ENCODE data around the gene SCAMP5.

DNA sequence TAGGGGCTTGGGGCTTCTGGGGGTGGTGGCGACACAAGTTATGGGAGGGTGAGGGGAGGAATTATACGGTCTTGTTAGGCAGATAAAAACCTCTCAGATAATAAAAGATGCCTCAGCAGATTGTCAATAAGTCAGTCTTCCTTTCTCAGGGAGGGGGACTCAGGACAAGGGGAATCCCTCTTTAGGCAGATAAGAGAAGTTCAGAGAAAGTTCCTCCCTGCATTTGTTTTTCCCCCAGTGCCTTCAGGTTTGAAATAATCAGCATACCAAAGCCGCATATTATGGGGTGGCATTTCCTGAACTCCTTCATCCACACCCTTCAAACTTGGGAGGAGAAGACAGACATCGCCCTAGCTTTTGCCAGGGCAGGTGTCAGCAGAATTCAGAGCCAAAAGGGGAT is 36.5 kb downstream of the SCAMP5 start:
- TF ChIP-seq, protein P1, sequence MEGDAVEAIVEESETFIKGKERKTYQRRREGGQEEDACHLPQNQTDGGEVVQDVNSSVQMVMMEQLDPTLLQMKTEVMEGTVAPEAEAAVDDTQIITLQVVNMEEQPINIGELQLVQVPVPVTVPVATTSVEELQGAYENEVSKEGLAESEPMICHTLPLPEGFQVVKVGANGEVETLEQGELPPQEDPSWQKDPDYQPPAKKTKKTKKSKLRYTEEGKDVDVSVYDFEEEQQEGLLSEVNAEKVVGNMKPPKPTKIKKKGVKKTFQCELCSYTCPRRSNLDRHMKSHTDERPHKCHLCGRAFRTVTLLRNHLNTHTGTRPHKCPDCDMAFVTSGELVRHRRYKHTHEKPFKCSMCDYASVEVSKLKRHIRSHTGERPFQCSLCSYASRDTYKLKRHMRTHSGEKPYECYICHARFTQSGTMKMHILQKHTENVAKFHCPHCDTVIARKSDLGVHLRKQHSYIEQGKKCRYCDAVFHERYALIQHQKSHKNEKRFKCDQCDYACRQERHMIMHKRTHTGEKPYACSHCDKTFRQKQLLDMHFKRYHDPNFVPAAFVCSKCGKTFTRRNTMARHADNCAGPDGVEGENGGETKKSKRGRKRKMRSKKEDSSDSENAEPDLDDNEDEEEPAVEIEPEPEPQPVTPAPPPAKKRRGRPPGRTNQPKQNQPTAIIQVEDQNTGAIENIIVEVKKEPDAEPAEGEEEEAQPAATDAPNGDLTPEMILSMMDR (conservative IDR thresholded peaks at IDR 0.05): no peak
- no peak for TF ChIP-seq EZH2 (IDR thresholded peaks at IDR 0.05; ENCODE audit: low read depth)
